Heart left ventricle (tissue), 16 donors: ENCODE data around the gene TBC1D1. TPM values are rescaled to one million over a fixed set of nuclear protein-coding genes. Genes with fewer than 3 reads are reported as not detected.
A peak's percentile ranks its signal among the peaks of the same experiment; 100 is the strongest.

ENCODE experiments used
- ATAC-seq, 4 donors: fragments of 200-7000 bp; cut with Tn5 transposase; one replicate each; pipeline ENCODE4 v1.9.1; 2020 to 2022; ENCODE audit warnings: moderate library complexity in 4 of 4, mild to moderate bottlenecking in 3 of 4, moderate number of reproducible peaks in 1 of 4
- DNase-seq, 5 donors: peaks; one replicate each; pipeline ENCODE4 v3.0.0-alpha.2; 2020
- H3K27ac ChIP-seq, 12 donors: fragments of 200-600 bp; sonication (generic) in 4 of 12; one replicate each; pipeline versions ENCODE4 v1.5.0 to v1.8.0; 2016 to 2022; ENCODE audit warnings: mild to moderate bottlenecking in 2 of 12
- H3K27me3 ChIP-seq, 9 donors: fragments of 200-600 bp; sonication (generic) in 2 of 9; one replicate each; pipeline versions ENCODE4 v1.5.1 to v1.8.0; 2016 to 2022; ENCODE audit warnings: mild to moderate bottlenecking in 3 of 9
- H3K36me3 ChIP-seq, 9 donors: fragments of 200-600 bp; sonication (generic) in 2 of 9; one replicate each; pipeline versions ENCODE4 v1.5.0 to v1.8.0; 2018 to 2022; ENCODE audit warnings: mild to moderate bottlenecking in 2 of 9
- H3K4me1 ChIP-seq, 12 donors: fragments of 200-600 bp; sonication (generic) in 4 of 12; one replicate each; pipeline versions ENCODE4 v1.5.0 to v1.8.0; 2016 to 2022; ENCODE audit warnings: mild to moderate bottlenecking in 3 of 12
- H3K4me3 ChIP-seq, 12 donors: fragments of 200-600 bp; sonication (generic) in 4 of 12; one replicate each; pipeline versions ENCODE4 v1.5.0 to v1.8.0; 2017 to 2022; ENCODE audit warnings: mild to moderate bottlenecking in 9 of 12, moderate library complexity in 4 of 12
- H3K9me3 ChIP-seq, 12 donors: fragments of 200-600 bp; sonication (generic) in 4 of 12; one replicate each; pipeline versions ENCODE4 v1.5.0 to v1.8.0; 2016 to 2022; ENCODE audit warnings: mild to moderate bottlenecking in 1 of 12
- CTCF ChIP-seq, 12 donors: fragments of 200-600 bp; sonication (generic) in 4 of 12; IDR thresholded peaks; one replicate each; pipeline versions ENCODE4 v1.5.0 to v1.8.0; 2018 to 2022; ENCODE audit warnings: antibody characterized with exemption in 12 of 12, mild to moderate bottlenecking in 5 of 12
- POLR2A ChIP-seq, 2 donors: fragments of 450-650 bp; IDR thresholded peaks; one replicate each; pipeline ENCODE4 v1.6.1; 2017; ENCODE audit warnings: antibody characterized with exemption in 2 of 2, mild to moderate bottlenecking in 2 of 2, moderate library complexity in 2 of 2
- WGBS, 4 donors: extraction: QIAGEN DNeasy Blood & Tissue Kit in 2 of 4; methylation state at CpG; one replicate each; pipeline versions ENCODE4 v1.1.5 to v1.1.7; 2013 to 2018; 5-methylcytosine and 5-hydroxymethylcytosine counted together
- intact Hi-C, 10 donors: fragments of 100-400 bp; cut with DNase I; formaldehyde crosslinking; loops; one replicate each; pipeline versions ENCODE4 v1.11.1 to v1.14.2; 2022
- polyA plus RNA-seq, 2 donors: library from polyadenylated mRNA; stranded (reverse); fragments of 200-250 nt; gene quantifications; one replicate each; pipeline ENCODE4 v1.2.3, GENCODE V29; 2013
- total RNA-seq, 9 donors: library from RNA; depleted of rRNA in 2 of 9; stranded (reverse); fragments of >200 nt in 2 of 9; fragmentation: NEBNext Ultra II Directional in 3 of 9; extraction: Animal tissue kit (Norgen Biotek cat#: 25700) in 3 of 9; gene quantifications; one replicate each; pipeline versions ENCODE4 v1.1.0 to v1.2.4, GENCODE V29; 2016 to 2023
- donor health status: ischemic (EF 13 %, LVEDD 7.1; RV severe dilation, severe dysfunction).
- donor health status: healthy with polysubstance abuse.
- donor health status: DM: no; HTN: yes; CAD: no.
- donor health status: DM: no; HTN: no; CAD: no.
- donor health status: ischemic (EF 25% LVEDD 6.9; RV normal size, moderate dysfunction).
- donor health status: ischemic (EF 25% LVEDD 5.7; RV mildly dilated, moderate dysfunction).
- donor health status: healthy.
- donor health status: DM: yes; HTN: yes; CAD: no.
- donor health status: ischemic (EF 35%, LVEDD 5.7; RV mildly dilated, moderate dysfunction).
- donor health status: nonischemic (EF 11% LVEDD 7.7; RV severe dilation, severe dysfunction).
- donor health status: DM: yes; HTN: yes; CAD: no.
- donor health status: PGD.
- donor health status: ischemic (EF 29% LVEDD 5.4; RV normal size, mild dysfunction).
- donor health status: nonischemic (EF 23%, LVEDD 6.1; RV moderate dilation, normal function).

Gene TBC1D1
- total and polyA plus RNA-seq, 11 donors: 81.7 to 269 (median 140) TPM

GRCh38 chr4:37989398-37990260, 98.7 kb downstream of the TBC1D1 start:
- peaks cover 3 to 80% (median 50%) of the 10 kb centered on the region in 12 donors for H3K4me1 ChIP-seq
- intact Hi-C loops: loop anchor here in 4 of 10 donors (5.0 to 10.0 kb wide), 2 partner anchors 33 to 45 kb away; no protein-coding TSS in a partner anchor
- H3K4me3 ChIP-seq: no peak overlapping the region
- H3K9me3 ChIP-seq: no peaks in the 10 kb centered on the region
- no peak for DNase-seq
- peak; percentile 8 to 83 (median 72) for ATAC-seq
- H3K36me3 ChIP-seq: no peaks in the 10 kb centered on the region
- no peaks in the 10 kb centered on the region for H3K27me3 ChIP-seq
- peak overlapping the region; percentile 18 to 84 (median 80) for H3K27ac ChIP-seq
- TF ChIP-seq CTCF (IDR thresholded peaks at IDR 0.05) (no peak), POLR2A (IDR thresholded peaks at IDR 0.05) (peak in 1 of 2 donors; percentile 22)
- 57 to 67% (median 61%) methylated on average over 8 of the region's 8 CpGs for WGBS, 4 donors

GRCh38 chr4:37990731-37991245, 99.9 kb downstream of the TBC1D1 start:
- peak overlapping the region in 11 of 12 donors; percentile 68 to 84 (median 81) for H3K27ac ChIP-seq
- ATAC-seq: no peak
- no peak overlapping the region for H3K4me3 ChIP-seq
- no peaks in the 10 kb centered on the region for H3K36me3 ChIP-seq
- intact Hi-C loops: no loop called here
- WGBS, 4 donors: 79 to 88% (median 82%) methylated on average over 5 of the region's 5 CpGs
- no peaks in the 10 kb centered on the region for H3K9me3 ChIP-seq
- no peak for DNase-seq
- H3K27me3 ChIP-seq: no peaks in the 10 kb centered on the region
- H3K4me1 ChIP-seq: peaks cover 3 to 88% (median 61%) of the 10 kb centered on the region in 12 donors
- TF ChIP-seq POLR2A (IDR thresholded peaks at IDR 0.05) (no peak), CTCF (IDR thresholded peaks at IDR 0.05) (no peak)

- H3K4me1 ChIP-seq: peaks cover 3 to 85% (median 69%) of the 10 kb centered on the region in 12 donors
- no peak for DNase-seq
- intact Hi-C loops: no loop called here
- no peak for TF ChIP-seq CTCF (IDR thresholded peaks at IDR 0.05)
- no peak for TF ChIP-seq POLR2A (IDR thresholded peaks at IDR 0.05)
- H3K27ac ChIP-seq: peak overlapping the region in 9 of 12 donors; percentile 20 to 84 (median 79)
- ATAC-seq: no peak
- no peaks in the 10 kb centered on the region for H3K27me3 ChIP-seq
- H3K36me3 ChIP-seq: no peaks in the 10 kb centered on the region
- H3K9me3 ChIP-seq: no peaks in the 10 kb centered on the region
- H3K4me3 ChIP-seq: no peak overlapping the region
- 88 to 91% (median 89%) methylated on average over 8 of the region's 8 CpGs for WGBS, 4 donors
These were observed 100.9 kb downstream of the TBC1D1 start for GRCh38 chr4:37991623-37992410.
